ENCODE data around the gene MAP1S.

GRCh38 chr19:17772172-17772571, 52.9 kb downstream of the MAP1S start:
- TF ChIP-seq HDGF (IDR thresholded peaks at IDR 0.05; ENCODE audit: borderline replicate concordance) (no peak), TARDBP (IDR thresholded peaks at IDR 0.05) (no peak), BHLHE40 (IDR thresholded peaks at IDR 0.05; ENCODE audit: borderline replicate concordance) (no peak), SP1 (IDR thresholded peaks at IDR 0.05) (no peak), ZNF384 (IDR thresholded peaks at IDR 0.05) (no peak), NFRKB (IDR thresholded peaks at IDR 0.05) (no peak), FOXM1 (IDR thresholded peaks at IDR 0.05; ENCODE audit: borderline replicate concordance) (no peak), ELF4 (IDR thresholded peaks at IDR 0.05) (no peak), FOXK2 (IDR thresholded peaks at IDR 0.05) (no peak), ARNT (IDR thresholded peaks at IDR 0.05) (no peak), FOXA1 (IDR thresholded peaks at IDR 0.05) (no peak), PKNOX1 (IDR thresholded peaks at IDR 0.05) (peak; percentile 96)

Measured in HEK293T (cell line).